IPS-20b (cell line): ENCODE measurements around the gene PSME2.

Experiments
- H3K27ac ChIP-seq: one replicate; pipeline ENCODE4 v1.5.1; 2013; ENCODE audit warnings: low read length
- H3K27me3 ChIP-seq: 2 replicates; pipeline ENCODE4 v1.6.1; 2013; ENCODE audit warnings: mild to moderate bottlenecking, low read length, inconsistent platforms; ENCODE audit not compliant: insufficient read depth
- H3K36me3 ChIP-seq: 2 replicates; pipeline ENCODE4 v1.6.1; 2013; ENCODE audit warnings: low read depth, mild to moderate bottlenecking, inconsistent platforms, low read length, moderate library complexity; ENCODE audit not compliant: insufficient read depth
- H3K4me1 ChIP-seq: 2 replicates; pipeline ENCODE4 v1.6.1; 2013; ENCODE audit warnings: mild to moderate bottlenecking, control low read depth, inconsistent platforms, low read length, moderate library complexity; ENCODE audit not compliant: insufficient read depth
- H3K4me3 ChIP-seq: 2 replicates; pipeline ENCODE4 v1.5.1; 2013; ENCODE audit warnings: mild to moderate bottlenecking, low read length, inconsistent platforms
- H3K9ac ChIP-seq: 2 replicates; pipeline ENCODE4 v1.6.1; 2013; ENCODE audit warnings: low read depth, mild to moderate bottlenecking, inconsistent platforms, low read length, moderate library complexity
- H3K9me3 ChIP-seq: 2 replicates; pipeline ENCODE4 v1.6.1; 2013; ENCODE audit warnings: mild to moderate bottlenecking, low read depth, low read length, inconsistent platforms; ENCODE audit not compliant: insufficient read depth

Gene PSME2

DNA sequence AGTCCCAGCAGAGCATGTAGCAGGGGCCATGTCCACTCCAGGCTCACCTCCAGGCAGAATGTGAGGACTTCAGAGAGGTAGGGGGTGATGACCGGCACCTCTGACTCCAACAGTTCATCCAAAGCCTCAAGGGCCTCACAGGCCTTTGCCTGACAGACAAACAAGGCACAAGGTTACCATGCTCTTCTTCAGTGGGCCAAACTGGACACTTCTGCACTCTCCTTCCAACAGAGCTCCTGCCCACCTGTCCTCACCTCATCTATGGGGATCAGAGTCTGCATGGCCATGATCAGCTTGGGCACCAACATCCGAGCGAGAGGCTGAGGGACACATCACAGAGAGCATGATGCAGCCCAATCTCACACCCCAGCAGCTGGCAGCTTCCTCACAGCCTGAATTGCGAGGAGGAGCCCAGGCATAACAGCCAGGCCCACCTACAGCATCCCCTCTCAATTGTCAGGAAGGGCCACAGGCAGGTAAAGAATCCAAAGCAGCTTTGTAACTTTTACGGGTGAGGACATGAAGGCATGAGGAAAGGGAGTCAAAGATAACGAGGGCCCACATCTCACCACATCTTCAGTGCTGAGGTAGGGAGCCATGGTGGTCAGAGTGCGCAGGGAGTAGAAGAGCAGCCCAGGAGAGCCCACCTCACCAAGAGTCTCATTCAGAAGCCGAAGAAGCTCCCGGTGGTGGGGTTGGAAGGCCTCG lies 40.6 kb upstream of the PSME2 start:
- H3K4me3 ChIP-seq: no peak overlapping the region
- no peaks in the 10 kb centered on the region for H3K9me3 ChIP-seq
- H3K9ac ChIP-seq: no peak overlapping the region
- no peaks in the 10 kb centered on the region for H3K27me3 ChIP-seq
- no peak overlapping the region for H3K27ac ChIP-seq
- peaks cover 77% of the 10 kb centered on the region for H3K36me3 ChIP-seq
- H3K4me1 ChIP-seq: no peaks in the 10 kb centered on the region; the same call in 1 of the 2 replicates

GRCh38 chr14:24185741-24186140 lies 39.3 kb upstream of the PSME2 start:
- no peaks in the 10 kb centered on the region; the same call in 1 of the 2 replicates for H3K4me1 ChIP-seq
- no peak overlapping the region for H3K9ac ChIP-seq
- H3K9me3 ChIP-seq: no peaks in the 10 kb centered on the region
- no peak overlapping the region for H3K4me3 ChIP-seq
- H3K36me3 ChIP-seq: peaks cover 80% of the 10 kb centered on the region
- no peak overlapping the region for H3K27ac ChIP-seq
- no peaks in the 10 kb centered on the region for H3K27me3 ChIP-seq

DNA sequence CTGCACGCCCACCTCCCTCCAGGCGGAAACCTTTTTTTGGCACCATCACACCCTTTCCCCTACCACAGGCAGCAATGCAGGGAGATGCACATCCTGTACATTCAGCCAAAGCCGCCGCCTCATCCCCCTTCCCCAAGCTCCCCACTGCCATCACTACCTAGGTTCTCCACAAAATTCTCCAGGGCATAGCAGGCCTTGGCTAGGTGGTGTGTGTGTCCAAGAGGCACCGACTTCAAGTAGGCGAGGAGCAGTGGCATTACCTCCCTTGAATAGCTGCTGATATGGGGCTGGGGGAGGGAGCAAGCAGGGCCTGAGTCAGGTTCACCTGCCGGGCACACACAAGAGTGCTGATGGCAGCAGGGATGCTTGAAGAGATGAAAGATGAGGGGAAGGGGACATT lies 38.6 kb upstream of the PSME2 start:
- H3K36me3 ChIP-seq: peaks cover 82% of the 10 kb centered on the region
- no peak overlapping the region for H3K27ac ChIP-seq
- H3K9ac ChIP-seq: no peak overlapping the region
- no peaks in the 10 kb centered on the region for H3K9me3 ChIP-seq
- H3K4me3 ChIP-seq: no peak overlapping the region
- H3K27me3 ChIP-seq: no peaks in the 10 kb centered on the region
- H3K4me1 ChIP-seq: no peaks in the 10 kb centered on the region; the same call in 1 of the 2 replicates

DNA sequence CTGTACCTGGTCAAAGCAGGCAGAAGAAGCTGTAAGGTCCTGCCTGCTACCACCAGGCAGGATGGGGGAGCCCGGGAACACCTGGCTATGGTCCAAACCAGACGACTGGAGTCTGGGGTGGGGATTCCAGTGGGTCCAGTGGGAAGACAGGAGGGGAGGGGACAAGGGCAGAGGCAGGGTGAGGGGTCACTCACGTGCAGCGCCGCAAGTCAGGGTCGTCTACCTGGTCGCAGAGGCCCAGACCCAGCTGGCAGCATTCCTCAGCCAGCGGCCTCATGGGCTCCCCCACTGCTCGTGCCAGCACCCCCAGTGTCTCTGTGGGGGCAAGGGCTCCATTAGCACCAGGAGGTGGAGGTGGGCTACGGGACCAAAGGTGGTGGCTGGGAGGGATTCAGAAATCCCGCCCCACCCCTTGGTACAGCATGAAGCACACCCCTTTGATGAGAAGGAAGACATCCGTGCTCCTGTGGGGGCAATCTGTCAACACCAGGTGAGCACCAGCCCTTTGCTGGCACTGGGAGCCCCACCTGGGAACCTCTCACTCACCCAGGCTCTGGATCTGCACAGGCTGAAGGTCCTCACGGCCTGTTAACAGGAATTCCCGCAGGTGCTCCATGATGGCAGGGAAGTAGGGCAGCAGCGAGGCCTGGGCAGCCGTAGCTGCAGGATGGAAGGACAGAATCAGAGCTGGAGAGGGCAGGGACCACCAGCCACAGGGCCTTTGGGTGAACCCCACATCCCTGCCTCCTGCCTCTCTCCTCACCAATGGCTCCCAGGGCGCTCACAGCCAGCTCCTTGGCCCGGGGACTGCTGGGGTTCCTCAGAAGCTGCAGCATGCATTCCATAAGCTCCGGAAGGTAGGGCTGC lies 37.9 kb upstream of the PSME2 start:
- H3K9ac ChIP-seq: no peak overlapping the region
- H3K4me3 ChIP-seq: no peak overlapping the region
- no peaks in the 10 kb centered on the region for H3K9me3 ChIP-seq
- H3K36me3 ChIP-seq: peaks cover 85% of the 10 kb centered on the region
- H3K27me3 ChIP-seq: no peaks in the 10 kb centered on the region
- no peak overlapping the region for H3K27ac ChIP-seq
- H3K4me1 ChIP-seq: no peaks in the 10 kb centered on the region; the same call in 1 of the 2 replicates

DNA sequence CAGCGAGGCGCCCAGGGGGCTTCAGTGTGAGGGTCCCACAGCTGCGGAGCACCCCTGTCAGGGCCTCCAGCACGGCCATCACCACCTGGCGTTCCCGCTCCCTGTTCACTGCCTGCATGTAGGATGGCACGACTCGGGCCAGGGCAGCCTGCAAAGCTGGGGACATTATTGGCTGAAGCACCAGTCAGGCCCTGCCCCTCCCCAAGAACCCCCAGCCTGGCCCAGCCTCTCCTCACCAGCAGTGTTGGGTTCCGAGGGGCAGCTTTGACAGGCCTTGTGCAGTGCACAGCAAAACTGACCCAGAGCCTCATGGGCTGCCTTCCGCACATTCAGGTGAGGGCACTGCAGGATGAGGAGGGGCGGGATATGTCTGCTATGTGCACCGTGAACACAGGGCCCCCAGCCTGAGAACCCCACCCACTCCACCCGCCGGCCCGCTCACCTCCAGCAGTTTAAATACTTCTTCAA lies 36.6 kb upstream of the PSME2 start:
- Histone ChIP-seq H3K27me3 (no peaks in the 10 kb centered on the region), H3K9ac (no peak overlapping the region), H3K4me3 (no peak overlapping the region), H3K9me3 (no peaks in the 10 kb centered on the region), H3K4me1 (no peaks in the 10 kb centered on the region), H3K27ac (no peak overlapping the region), H3K36me3 (peaks cover 93% of the 10 kb centered on the region)

GRCh38 chr14:24182110-24182882 lies 35.9 kb upstream of the PSME2 start:
- H3K9ac ChIP-seq: no peak overlapping the region
- H3K27ac ChIP-seq: no peak overlapping the region
- no peaks in the 10 kb centered on the region for H3K4me1 ChIP-seq
- no peaks in the 10 kb centered on the region for H3K27me3 ChIP-seq
- no peaks in the 10 kb centered on the region for H3K9me3 ChIP-seq
- H3K36me3 ChIP-seq: peaks cover 87% of the 10 kb centered on the region
- no peak overlapping the region for H3K4me3 ChIP-seq

DNA sequence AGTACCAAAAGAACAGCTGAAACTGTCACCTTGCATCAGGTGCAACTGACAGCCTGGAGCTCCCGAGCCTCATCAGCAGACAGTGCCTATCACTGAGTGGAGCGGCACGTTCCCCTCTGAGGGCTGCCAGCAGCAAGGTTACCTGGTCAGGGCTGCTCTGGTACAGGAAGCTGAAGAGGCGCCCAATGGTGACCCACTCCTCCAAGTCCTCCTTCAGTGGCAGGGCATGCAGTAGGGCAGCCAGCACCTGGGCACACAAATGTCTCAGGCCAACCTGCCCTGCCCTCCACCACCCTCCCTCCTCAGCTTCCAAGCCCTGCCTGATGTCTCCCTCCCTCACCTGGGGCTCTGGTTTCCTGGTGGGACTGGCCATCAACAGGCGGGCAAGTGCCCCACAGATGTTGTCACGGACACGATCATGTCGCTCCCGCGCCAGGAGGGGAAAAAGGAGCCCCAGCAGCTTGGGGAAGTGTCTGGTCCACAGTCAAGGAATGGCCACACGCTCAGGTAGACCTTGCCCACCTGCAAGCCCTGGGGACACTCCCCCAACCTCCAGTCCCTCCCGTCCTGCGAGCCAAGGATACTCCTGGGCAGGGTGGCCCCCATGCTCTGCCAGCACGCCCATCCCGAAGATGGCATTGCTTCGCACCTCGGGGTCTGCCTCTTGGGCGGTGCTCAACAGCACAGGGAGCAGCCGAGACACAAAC lies 35.1 kb upstream of the PSME2 start:
- Histone ChIP-seq H3K9me3 (no peaks in the 10 kb centered on the region), H3K36me3 (peaks cover 79% of the 10 kb centered on the region), H3K27me3 (no peaks in the 10 kb centered on the region), H3K27ac (no peak overlapping the region), H3K4me1 (no peaks in the 10 kb centered on the region), H3K4me3 (no peak overlapping the region), H3K9ac (no peak overlapping the region)

GRCh38 chr14:24179961-24180796 lies 33.8 kb upstream of the PSME2 start:
- no peak overlapping the region for H3K27ac ChIP-seq
- peaks cover 66% of the 10 kb centered on the region for H3K36me3 ChIP-seq
- H3K9ac ChIP-seq: no peak overlapping the region
- no peaks in the 10 kb centered on the region for H3K9me3 ChIP-seq
- no peaks in the 10 kb centered on the region for H3K4me1 ChIP-seq
- no peak overlapping the region for H3K4me3 ChIP-seq
- no peaks in the 10 kb centered on the region for H3K27me3 ChIP-seq

GRCh38 chr14:24179294-24179960 lies 33.0 kb upstream of the PSME2 start:
- H3K27me3 ChIP-seq: no peaks in the 10 kb centered on the region
- H3K4me3 ChIP-seq: no peak overlapping the region
- no peaks in the 10 kb centered on the region for H3K9me3 ChIP-seq
- H3K36me3 ChIP-seq: peaks cover 58% of the 10 kb centered on the region
- H3K9ac ChIP-seq: no peak overlapping the region
- H3K27ac ChIP-seq: no peak overlapping the region
- no peaks in the 10 kb centered on the region for H3K4me1 ChIP-seq

DNA sequence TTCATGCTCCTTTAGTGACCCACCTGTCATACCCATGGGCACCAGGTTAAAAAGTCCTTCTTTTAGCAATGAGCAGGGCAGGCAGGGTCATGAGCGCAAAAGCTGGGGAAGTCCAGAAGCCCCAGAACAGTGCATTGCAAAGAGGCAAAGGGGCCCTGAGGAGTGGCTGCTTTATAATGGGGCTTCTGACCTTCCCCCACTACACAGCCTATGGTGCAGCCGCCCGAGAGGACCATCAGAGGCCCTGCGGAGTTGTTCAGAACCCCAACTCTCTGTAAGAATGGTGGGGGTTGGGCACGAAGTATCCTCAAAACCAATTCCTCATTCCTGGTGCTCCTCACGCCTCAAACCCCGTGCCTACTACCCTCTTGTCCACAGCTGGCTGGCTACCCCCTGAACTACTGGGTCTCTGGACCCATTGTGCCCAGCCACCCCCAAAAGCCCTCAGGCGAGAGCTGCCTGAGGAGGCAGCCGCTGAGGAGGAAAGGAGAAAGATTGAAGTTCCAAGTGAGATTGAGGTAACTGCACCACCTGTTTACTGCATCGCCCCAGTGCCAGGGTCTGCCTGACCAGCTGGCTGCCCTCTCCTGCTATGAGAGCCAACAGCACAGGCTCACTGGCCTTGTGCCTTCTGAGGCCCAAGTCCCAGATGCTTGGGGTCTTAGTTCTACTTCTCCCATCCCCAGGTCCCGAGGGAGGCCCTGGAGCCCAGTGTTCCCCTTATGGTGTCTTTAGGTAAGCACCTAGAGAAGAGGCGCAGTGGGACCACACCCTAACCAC lies 32.2 kb upstream of the PSME2 start:
- Histone ChIP-seq H3K9ac (no peak overlapping the region), H3K27ac (no peak overlapping the region), H3K4me3 (no peak overlapping the region), H3K27me3 (no peaks in the 10 kb centered on the region), H3K9me3 (no peaks in the 10 kb centered on the region), H3K36me3 (peaks cover 51% of the 10 kb centered on the region), H3K4me1 (no peaks in the 10 kb centered on the region)
